Thyroid gland (tissue), 4 donors: ENCODE measurements around the gene TMPO.

ENCODE experiments used
- CTCF ChIP-seq, 6 experiments: fragments of 200-600 bp in 3 of 6; fragments of 450-650 bp in 3 of 6; sonication (generic) in 3 of 6; IDR thresholded peaks; one replicate each; pipeline ENCODE4 v1.5.1; 2016 to 2019; ENCODE audit warnings: antibody characterized with exemption in 6 of 6, mild to moderate bottlenecking in 2 of 6, inconsistent platforms in 1 of 6, moderate library complexity in 1 of 6
- POLR2A ChIP-seq, 2 donors: fragments of 450-650 bp; IDR thresholded peaks; one replicate each; pipeline ENCODE4 v1.6.1; 2017; ENCODE audit warnings: antibody characterized with exemption in 2 of 2, mild to moderate bottlenecking in 2 of 2, moderate library complexity in 1 of 2

GRCh38 chr12:98595243-98595988 lies 80.0 kb downstream of the TMPO start:
- no peak for TF ChIP-seq CTCF (IDR thresholded peaks at IDR 0.05)
- TF ChIP-seq POLR2A (IDR thresholded peaks at IDR 0.05): no peak
